Epithelial cell of proximal tubule (primary cell): ENCODE measurements around the gene ASTN2. TPM values are rescaled to one million over a fixed set of nuclear protein-coding genes. Genes with fewer than 3 reads are reported as not detected.

Source experiments
- DNase-seq: peaks from one replicate; pipeline ENCODE4 v3.0.0-alpha.2; 2011; ENCODE audit warnings: low read depth
- H3K4me3 ChIP-seq: 2 replicates; pipeline ENCODE4 v1.5.1; 2011; ENCODE audit warnings: low read depth, mild to moderate bottlenecking, low read length
- CTCF ChIP-seq: conservative IDR thresholded peaks from 2 replicates; pipeline ENCODE4 v1.5.1; 2012; ENCODE audit warnings: low read depth, mild to moderate bottlenecking, low read length
- total RNA-seq: library from RNA; depleted of rRNA; stranded (reverse); fragments of >200 nt; gene quantifications from 2 replicates; pipeline ENCODE4 v1.2.3, GENCODE V29; 2015

Gene ASTN2
- total RNA-seq, 1 donor from 2014 or later, result 4.4 TPM

- no peak for TF ChIP-seq CTCF
- no peak overlapping the region for H3K4me3 ChIP-seq
- DNase-seq, result no peak
Observed at GRCh38 chr9:117453737-117454136, 38.9 kb upstream of the ASTN2 start.

GRCh38 chr9:117451311-117451710 lies 36.5 kb upstream of the ASTN2 start:
- TF ChIP-seq CTCF, result no peak
- no peak overlapping the region for H3K4me3 ChIP-seq
- DNase-seq, result no peak

- no peak overlapping the region for H3K4me3 ChIP-seq
- peak; percentile 27 for TF ChIP-seq CTCF
- no peak for DNase-seq
Observed at GRCh38 chr9:117448066-117448465, 33.2 kb upstream of the ASTN2 start.

- no peak for DNase-seq
- no peak for TF ChIP-seq CTCF
- no peak overlapping the region for H3K4me3 ChIP-seq
Observed at GRCh38 chr9:117445631-117446030, 30.8 kb upstream of the ASTN2 start.

GRCh38 chr9:117444501-117444900 lies 29.6 kb upstream of the ASTN2 start:
- DNase-seq, result no peak
- no peak for TF ChIP-seq CTCF
- H3K4me3 ChIP-seq, result no peak overlapping the region

GRCh38 chr9:117437283-117437682 lies 22.4 kb upstream of the ASTN2 start:
- DNase-seq, result no peak
- no peak overlapping the region for H3K4me3 ChIP-seq
- TF ChIP-seq CTCF, result no peak

GRCh38 chr9:117435630-117436261 lies 20.9 kb upstream of the ASTN2 start:
- no peak overlapping the region for H3K4me3 ChIP-seq
- DNase-seq, result no peak
- no peak for TF ChIP-seq CTCF
